OCI-LY3 (cell line): Measurements from ENCODE around the gene HOXB6.

Experiments used
- H2AFZ ChIP-seq: fragments of 200-600, 300-600 bp; shearing (Covaris generic); 2 replicates; pipeline ENCODE4 v1.6.0; 2014; ENCODE audit warnings: antibody characterized with exemption, low read depth, low read length
- H3K27ac ChIP-seq: fragments of 200-600, 300-600 bp; sonication (generic); 2 replicates; pipeline ENCODE4 v1.5.1; 2014; ENCODE audit warnings: mild to moderate bottlenecking, low read length, moderate library complexity, mixed read lengths
- H3K27me3 ChIP-seq: fragments of 200-600, 300-600 bp; sonication (generic); 2 replicates; pipeline ENCODE4 v1.6.1; 2014; ENCODE audit warnings: low read depth, low read length, mixed read lengths
- H3K36me3 ChIP-seq: fragments of 200-600, 300-600 bp; sonication (generic); replicated peaks from 2 replicates; pipeline ENCODE3; 2014; ENCODE audit warnings: low read depth, low read length, mixed read lengths
- H3K4me1 ChIP-seq: fragments of 300-600, 200-600 bp; sonication (generic); 2 replicates; pipeline ENCODE4 v1.6.1; 2014; ENCODE audit warnings: low read length, mixed read lengths
- H3K4me2 ChIP-seq: fragments of 200-600, 300-600 bp; sonication (generic); 2 replicates; pipeline ENCODE4 v1.6.1; 2014; ENCODE audit warnings: low read length, mixed read lengths
- H3K4me3 ChIP-seq: fragments of 300-600, 200-600 bp; sonication (generic); 2 replicates; pipeline ENCODE4 v1.5.1; 2014; ENCODE audit warnings: antibody characterized with exemption, mild to moderate bottlenecking, low read length, moderate library complexity
- H3K79me2 ChIP-seq: fragments of 300-600, 200-600 bp; shearing (Covaris generic); 2 replicates; pipeline ENCODE4 v1.6.1; 2014; ENCODE audit warnings: mild to moderate bottlenecking, low read length, mixed read lengths
- H3K9ac ChIP-seq: fragments of 300-600, 200-600 bp; shearing (Covaris generic); 2 replicates; pipeline ENCODE4 v1.6.0; 2014; ENCODE audit warnings: mild to moderate bottlenecking, low read length, moderate library complexity
- H3K9me3 ChIP-seq: fragments of 200-600, 300-600 bp; shearing (Covaris generic); 2 replicates; pipeline ENCODE4 v1.6.1; 2014; ENCODE audit warnings: low read length, mixed read lengths; ENCODE audit not compliant: insufficient read depth
- H4K20me1 ChIP-seq: fragments of 200-600, 300-600 bp; sonication (generic); 2 replicates; pipeline ENCODE4 v1.6.1; 2016; ENCODE audit warnings: low read length, mixed read lengths; ENCODE audit not compliant: insufficient read depth
- EZH2phosphoT487 ChIP-seq: fragments of 200-600 bp; shearing (Covaris generic); IDR thresholded peaks from 2 replicates; pipeline ENCODE4 v1.6.1; 2018; ENCODE audit warnings: antibody characterized with exemption, mixed run types, low read depth
- TF ChIP-seq, protein P1 (sequence below): fragments of 200-600, 300-600 bp; sonication (generic); IDR thresholded peaks from 2 replicates; pipeline ENCODE4 v1.5.1; 2014; ENCODE audit warnings: antibody characterized with exemption, low read length, low read depth

The HOXB6 gene

DNA sequence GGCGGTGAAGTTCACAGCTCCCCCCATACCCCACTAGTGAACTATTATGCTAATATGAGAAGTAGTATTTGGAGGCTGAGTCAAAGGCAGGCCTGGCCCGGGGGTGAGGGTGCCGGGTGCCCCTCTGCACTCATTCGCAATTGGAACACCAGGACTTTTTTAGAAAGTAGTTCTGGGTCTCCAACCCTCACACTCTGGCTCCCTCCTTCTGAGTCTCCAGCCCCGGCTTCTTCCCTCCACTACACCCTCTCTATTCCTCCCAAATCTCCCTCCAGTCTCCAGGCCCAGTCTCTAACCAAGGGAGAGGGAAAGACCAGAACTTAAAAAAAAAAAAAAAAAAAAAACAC, 48.6 kb downstream of the HOXB6 start:
- Histone ChIP-seq H3K9ac (peak overlapping the region; percentile 48; the same call in 1 of the 2 replicates), H3K4me3 (peak overlapping the region; percentile 63), H3K79me2 (peaks cover 34% of the 10 kb centered on the region), H3K27ac (no peak overlapping the region), H2AFZ (no peak overlapping the region), H3K27me3 (no peaks in the 10 kb centered on the region), H3K4me2 (peak overlapping the region; percentile 32), H4K20me1 (no peaks in the 10 kb centered on the region), H3K4me1 (peaks cover 47% of the 10 kb centered on the region), H3K36me3 (peaks cover 13% of the 10 kb centered on the region), H3K9me3 (no peaks in the 10 kb centered on the region)
- no peak for TF ChIP-seq EZH2phosphoT487
- TF ChIP-seq, protein P1, sequence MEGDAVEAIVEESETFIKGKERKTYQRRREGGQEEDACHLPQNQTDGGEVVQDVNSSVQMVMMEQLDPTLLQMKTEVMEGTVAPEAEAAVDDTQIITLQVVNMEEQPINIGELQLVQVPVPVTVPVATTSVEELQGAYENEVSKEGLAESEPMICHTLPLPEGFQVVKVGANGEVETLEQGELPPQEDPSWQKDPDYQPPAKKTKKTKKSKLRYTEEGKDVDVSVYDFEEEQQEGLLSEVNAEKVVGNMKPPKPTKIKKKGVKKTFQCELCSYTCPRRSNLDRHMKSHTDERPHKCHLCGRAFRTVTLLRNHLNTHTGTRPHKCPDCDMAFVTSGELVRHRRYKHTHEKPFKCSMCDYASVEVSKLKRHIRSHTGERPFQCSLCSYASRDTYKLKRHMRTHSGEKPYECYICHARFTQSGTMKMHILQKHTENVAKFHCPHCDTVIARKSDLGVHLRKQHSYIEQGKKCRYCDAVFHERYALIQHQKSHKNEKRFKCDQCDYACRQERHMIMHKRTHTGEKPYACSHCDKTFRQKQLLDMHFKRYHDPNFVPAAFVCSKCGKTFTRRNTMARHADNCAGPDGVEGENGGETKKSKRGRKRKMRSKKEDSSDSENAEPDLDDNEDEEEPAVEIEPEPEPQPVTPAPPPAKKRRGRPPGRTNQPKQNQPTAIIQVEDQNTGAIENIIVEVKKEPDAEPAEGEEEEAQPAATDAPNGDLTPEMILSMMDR, result no peak

DNA sequence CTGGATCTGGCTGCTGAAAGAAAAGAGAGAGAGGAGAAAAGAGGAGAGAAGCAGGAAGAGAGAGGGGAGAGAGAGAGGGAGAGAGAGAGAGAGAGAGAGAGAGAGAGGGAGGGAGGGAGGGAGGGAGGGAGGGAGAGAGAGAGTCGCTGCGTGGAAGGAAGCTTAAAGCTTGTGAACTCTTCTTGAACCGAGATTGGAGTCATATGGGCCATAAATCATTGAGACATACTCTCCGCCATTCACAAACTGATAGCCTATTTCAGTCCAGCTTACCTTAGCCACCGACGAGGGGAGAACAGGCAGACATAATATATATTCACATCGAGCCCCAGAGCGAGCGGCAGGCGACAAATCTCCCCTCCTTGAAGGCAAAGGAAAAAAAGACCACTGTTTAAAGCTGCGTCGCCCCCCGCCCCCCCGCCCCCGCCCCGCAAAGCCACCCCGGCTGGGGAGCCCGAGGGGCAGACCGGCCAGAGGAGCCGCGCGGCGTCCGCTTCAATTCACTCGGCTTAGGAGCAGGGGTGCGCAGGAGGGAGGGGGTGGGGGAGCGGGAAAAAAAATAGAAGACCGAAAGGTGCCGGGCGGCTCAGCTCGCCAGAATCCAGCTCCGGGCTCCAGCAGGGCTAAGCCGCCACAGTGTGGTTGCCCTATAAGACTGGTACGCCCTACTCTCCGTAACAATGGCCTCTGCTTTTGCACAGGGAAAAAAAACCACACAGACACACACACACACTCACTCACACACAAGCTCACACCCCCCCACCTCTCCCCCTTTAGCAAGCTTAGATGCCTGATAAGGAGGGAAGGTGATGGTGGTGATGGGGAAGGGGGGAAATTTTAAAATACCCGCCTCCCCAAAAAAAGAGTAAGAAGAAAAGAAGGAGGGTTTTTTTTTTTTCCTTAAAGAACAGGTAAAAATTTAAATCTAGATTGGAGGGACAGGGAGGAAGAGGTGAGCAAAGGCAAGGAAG, 49.2 kb downstream of the HOXB6 start:
- H3K79me2 ChIP-seq, result peaks cover 33% of the 10 kb centered on the region
- peaks cover 14% of the 10 kb centered on the region for H3K36me3 ChIP-seq
- peak overlapping the region; percentile 63 for H3K4me3 ChIP-seq
- peaks cover 47% of the 10 kb centered on the region for H3K4me1 ChIP-seq
- no peaks in the 10 kb centered on the region for H3K9me3 ChIP-seq
- H4K20me1 ChIP-seq, result no peaks in the 10 kb centered on the region
- TF ChIP-seq, protein P1, result no peak
- TF ChIP-seq EZH2phosphoT487, result no peak
- H2AFZ ChIP-seq, result no peak overlapping the region
- no peaks in the 10 kb centered on the region for H3K27me3 ChIP-seq
- peak overlapping the region; percentile 55 for H3K9ac ChIP-seq
- peak overlapping the region; percentile 35 for H3K27ac ChIP-seq
- peak overlapping the region; percentile 47 for H3K4me2 ChIP-seq

DNA sequence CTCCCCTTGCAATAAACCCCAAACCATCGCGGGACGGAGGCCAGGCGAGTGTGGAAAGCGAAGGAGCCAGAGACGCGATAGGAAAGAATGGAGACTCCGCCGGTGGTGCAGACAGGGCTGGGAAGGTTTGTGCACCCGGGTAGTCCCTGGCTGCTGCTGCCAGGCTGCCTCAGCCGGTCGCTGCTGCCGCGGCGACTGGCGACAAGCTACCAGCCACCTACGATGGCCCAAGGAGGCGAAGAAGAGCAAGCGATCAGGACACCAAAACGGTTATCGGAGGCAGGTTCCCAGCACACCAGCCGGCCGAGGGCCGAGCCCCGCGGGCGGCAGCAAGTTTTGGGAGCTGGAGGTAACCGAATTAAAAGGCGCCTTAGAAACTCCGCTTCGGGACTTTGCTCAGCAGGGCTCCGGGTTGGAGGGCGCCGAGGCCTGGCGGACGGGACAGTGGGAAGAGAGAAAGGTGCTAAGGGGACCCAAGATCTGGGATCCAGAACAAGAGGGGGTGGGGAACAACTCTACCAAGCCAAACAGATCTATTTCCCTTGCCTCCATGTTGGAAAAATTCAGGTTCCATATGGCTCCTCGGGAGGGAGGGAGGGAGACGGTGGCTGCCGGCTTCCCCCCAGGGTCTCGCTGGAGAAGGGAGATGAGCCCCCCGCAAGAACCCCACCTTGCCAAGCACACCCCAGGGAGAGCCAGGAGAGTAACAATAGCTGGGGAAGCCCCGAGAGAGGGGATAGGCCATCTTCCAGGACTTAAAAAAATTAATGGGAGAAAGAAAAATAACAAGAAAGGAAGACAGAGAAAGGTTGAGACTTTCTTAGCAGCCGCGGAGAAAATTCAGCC, 50.2 kb downstream of the HOXB6 start:
- TF ChIP-seq, protein P1, result no peak
- TF ChIP-seq EZH2phosphoT487, result no peak
- H4K20me1 ChIP-seq, result no peaks in the 10 kb centered on the region
- H3K4me2 ChIP-seq, result peak overlapping the region; percentile 77
- H3K4me3 ChIP-seq, result peak overlapping the region; percentile 62; the same call in 1 of the 2 replicates
- H3K36me3 ChIP-seq, result peaks cover 23% of the 10 kb centered on the region
- H2AFZ ChIP-seq, result no peak overlapping the region
- peaks cover 36% of the 10 kb centered on the region for H3K79me2 ChIP-seq
- peak overlapping the region; percentile 55 for H3K9ac ChIP-seq
- H3K4me1 ChIP-seq, result peaks cover 47% of the 10 kb centered on the region
- H3K27me3 ChIP-seq, result no peaks in the 10 kb centered on the region
- no peaks in the 10 kb centered on the region for H3K9me3 ChIP-seq
- H3K27ac ChIP-seq, result peak overlapping the region; percentile 35

DNA sequence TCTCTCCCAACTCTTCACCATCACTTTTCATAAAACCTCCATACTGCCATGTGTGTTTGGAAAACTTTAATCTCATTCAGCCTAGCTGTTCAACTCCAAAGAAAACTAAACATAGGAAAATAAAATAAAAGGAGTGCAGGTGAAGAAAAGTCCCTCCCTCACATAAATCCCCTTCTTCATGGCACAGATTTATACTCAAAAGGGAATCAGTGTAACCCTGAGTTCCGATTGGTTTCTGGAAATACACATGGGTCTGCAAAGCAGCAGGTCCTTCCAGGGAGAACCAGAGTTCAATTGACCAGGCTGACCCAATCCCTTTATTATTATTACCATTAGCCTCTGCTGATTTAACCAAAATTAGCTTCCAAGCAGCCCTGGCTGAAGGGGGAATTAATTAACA, 51.0 kb downstream of the HOXB6 start:
- peak overlapping the region; percentile 81 for H3K9ac ChIP-seq
- TF ChIP-seq EZH2phosphoT487, result no peak
- TF ChIP-seq, protein P1, result no peak
- peaks cover 24% of the 10 kb centered on the region for H3K36me3 ChIP-seq
- H3K4me1 ChIP-seq, result peaks cover 47% of the 10 kb centered on the region
- peak overlapping the region; percentile 77 for H3K4me2 ChIP-seq
- H3K27me3 ChIP-seq, result no peaks in the 10 kb centered on the region
- no peaks in the 10 kb centered on the region for H3K9me3 ChIP-seq
- peak overlapping the region; percentile 62; the same call in 1 of the 2 replicates for H3K4me3 ChIP-seq
- no peak overlapping the region for H2AFZ ChIP-seq
- H4K20me1 ChIP-seq, result no peaks in the 10 kb centered on the region
- H3K79me2 ChIP-seq, result peaks cover 36% of the 10 kb centered on the region
- H3K27ac ChIP-seq, result peak overlapping the region; percentile 94
